Measurements from ENCODE around the gene NIFK. TPM values are rescaled to one million over a fixed set of nuclear protein-coding genes. Genes with fewer than 3 reads are reported as not detected.

NIFK gene
- total RNA-seq = 10 to 100 TPM; 51.5 to 59.2 TPM
- polyA plus RNA-seq (ENCODE audit: insufficient read depth, low read depth, low replicate concordance) = 33.4 TPM
- long read RNA-seq, donor 1, transcript NIFK-201 (7 exons, 1,734 nt) = major isoform, 33 of 64 reads
- long read RNA-seq, donor 1, transcript NIFK-205 (4 exons, 1,096 nt) = minor isoform, 7 of 64 reads
- long read RNA-seq, donor 1, partial matches to known transcripts = 20 of 64 reads
- long read RNA-seq, donor 1, other reads (novel, unspliced or antisense) = 0 of 64 reads
- long read RNA-seq, donor 2, transcript NIFK-201 (7 exons, 1,734 nt) = major isoform, 20 of 39 reads
- long read RNA-seq, donor 2, transcript NIFK-205 (4 exons, 1,096 nt) = minor isoform, 14 of 39 reads
- long read RNA-seq, donor 2, transcript NIFK-206 (4 exons, 663 nt) = minor isoform, 5 of 39 reads
- long read RNA-seq, donor 2, partial matches to known transcripts = 0 of 39 reads
- long read RNA-seq, donor 2, other reads (novel, unspliced or antisense) = 0 of 39 reads

GRCh38 chr2:121736462-121737336, at the start of gene NIFK:
Gene NIFK (minus strand): TSS chr2:121736875. CDS start chr2:121736850, 25 bp downstream.
- H3K9me3 ChIP-seq = no peaks in the 10 kb centered on the region
- WGBS, 2 donors = 1 to 2% methylated on average over 27 to 91 of the region's 93 CpGs
- no peaks in the 10 kb centered on the region for H3K27me3 ChIP-seq
- H3K36me3 ChIP-seq (ENCODE audit: low read depth, missing control alignments) = no peaks in the 10 kb centered on the region
- H3K4me3 ChIP-seq = peak within 1 kb of the TSS; percentile 80 to 89
- peak within 1 kb of the TSS; percentile 42 to 82 for H3K27ac ChIP-seq
- intact Hi-C loops (cut with DNase I; ENCODE audit: low total_unique reads) = no loop called here
- DNase-seq = peak; percentile 99
- peaks cover 10% of the 10 kb centered on the region for H3K4me1 ChIP-seq
- TF ChIP-seq POLR2A (IDR thresholded peaks at IDR 0.05) = no peak
- no peak for TF ChIP-seq CTCF (IDR thresholded peaks at IDR 0.05)

GRCh38 chr2:121783180-121783579, 46.5 kb upstream of the NIFK start:
- no peak for TF ChIP-seq CTCF (IDR thresholded peaks at IDR 0.05)
- no peak for TF ChIP-seq POLR2A (IDR thresholded peaks at IDR 0.05)
- Histone ChIP-seq H3K4me3 (no peak overlapping the region), H3K36me3 (ENCODE audit: low read depth, missing control alignments) (no peaks in the 10 kb centered on the region), H3K27ac (no peak overlapping the region), H3K27me3 (no peaks in the 10 kb centered on the region), H3K9me3 (no peaks in the 10 kb centered on the region), H3K4me1 (no peaks in the 10 kb centered on the region)
- intact Hi-C loops (cut with DNase I; ENCODE audit: low total_unique reads) = no loop called here
- DNase-seq = no peak
- WGBS, 2 donors = 81 to 95% methylated on average over 2 of the region's 2 CpGs

GRCh38 chr2:121778741-121779487, 42.2 kb upstream of the NIFK start:
- H3K27ac ChIP-seq = no peak overlapping the region
- whole genome bisulfite sequencing, 2 donors = 56 to 61% methylated on average over 7 of the region's 7 CpGs
- H3K4me1 ChIP-seq = no peaks in the 10 kb centered on the region
- intact Hi-C loops (cut with DNase I; ENCODE audit: low total_unique reads) = no loop called here
- no peak for DNase-seq
- no peaks in the 10 kb centered on the region for H3K9me3 ChIP-seq
- H3K27me3 ChIP-seq = no peaks in the 10 kb centered on the region
- no peak overlapping the region for H3K4me3 ChIP-seq
- no peak for TF ChIP-seq POLR2A (IDR thresholded peaks at IDR 0.05)
- no peak for TF ChIP-seq CTCF (IDR thresholded peaks at IDR 0.05)
- no peaks in the 10 kb centered on the region for H3K36me3 ChIP-seq (ENCODE audit: low read depth, missing control alignments)

- Histone ChIP-seq H3K4me1 (no peaks in the 10 kb centered on the region), H3K4me3 (no peak overlapping the region), H3K9me3 (no peaks in the 10 kb centered on the region), H3K36me3 (ENCODE audit: low read depth, missing control alignments) (no peaks in the 10 kb centered on the region), H3K27ac (no peak overlapping the region), H3K27me3 (no peaks in the 10 kb centered on the region)
- TF ChIP-seq CTCF (IDR thresholded peaks at IDR 0.05) = no peak
- TF ChIP-seq POLR2A (IDR thresholded peaks at IDR 0.05) = no peak
- no peak for DNase-seq
- WGBS, 2 donors = 92 to 100% methylated on average over 1 of the region's 1 CpG
- intact Hi-C loops (cut with DNase I; ENCODE audit: low total_unique reads) = no loop called here
These were observed 41.0 kb upstream of the NIFK start for GRCh38 chr2:121777699-121778058.

Measured in testis (tissue), 5 donors.